Uterus (tissue), 4 donors: Measurements from ENCODE around the gene EAF1. TPM values are rescaled to one million over a fixed set of nuclear protein-coding genes. Genes with fewer than 3 reads are reported as not detected.
"Not testable (repeated sequence)": the region's sequence is repeated elsewhere in the genome, so short reads cannot be mapped to it uniquely, and the experiment has no call there.

Experiments used
- DNase-seq, 2 donors: peaks; one replicate each; pipeline ENCODE4 v3.0.0-alpha.2; 2019 to 2020
- H3K27ac ChIP-seq, 2 donors: fragments of 200-600 bp; sonication (generic); 1 replicate in 1 of 2; 2 replicates in 1 of 2; pipeline ENCODE4 v1.5.1; 2016 to 2018
- H3K27me3 ChIP-seq, 2 donors: fragments of 200-600 bp; sonication (generic); one replicate each; pipeline ENCODE4 v1.5.1; 2018 to 2019; ENCODE audit warnings: control low read depth in 1 of 2
- H3K36me3 ChIP-seq, 2 donors: fragments of 200-600 bp; sonication (generic); one replicate each; pipeline ENCODE4 v1.5.1; 2019; ENCODE audit warnings: control low read depth in 1 of 2
- H3K4me1 ChIP-seq, 2 donors: fragments of 200-600 bp; sonication (generic); one replicate each; pipeline ENCODE4 v1.5.1; 2018 to 2019; ENCODE audit warnings: control low read depth in 1 of 2
- H3K4me3 ChIP-seq, 2 donors: fragments of 200-600 bp; sonication (generic); 1 replicate in 1 of 2; 2 replicates in 1 of 2; pipeline ENCODE4 v1.5.1; 2018 to 2019; ENCODE audit warnings: mild to moderate bottlenecking in 1 of 2
- H3K9me3 ChIP-seq, 2 donors: fragments of 200-600 bp; sonication (generic); one replicate each; pipeline ENCODE4 v1.5.1; 2019; ENCODE audit warnings: control low read depth in 1 of 2
- POLR2A ChIP-seq, 2 donors: fragments of 450-650 bp; IDR thresholded peaks; one replicate each; pipeline ENCODE4 v1.6.1; 2016; ENCODE audit warnings: antibody characterized with exemption in 2 of 2, mild to moderate bottlenecking in 1 of 2, moderate library complexity in 1 of 2
- intact Hi-C: fragments of 100-400 bp; cut with DNase I; formaldehyde crosslinking; loops from one replicate; pipeline ENCODE4 v1.15.1; 2023; ENCODE audit warnings: low total_unique reads
- total RNA-seq, 4 donors: library from RNA; depleted of rRNA in 3 of 4; stranded (reverse); fragments of >200 nt in 3 of 4; gene quantifications; one replicate each; pipeline versions ENCODE4 v1.1.0 to v1.2.4, GENCODE V29; 2014 to 2023
- TF ChIP-seq, protein P1 (sequence below), 4 experiments: fragments of 200-600 bp in 2 of 4; fragments of 450-650 bp in 2 of 4; sonication (generic) in 2 of 4; IDR thresholded peaks; one replicate each; pipeline ENCODE4 v1.5.1; 2016 to 2019; ENCODE audit warnings: antibody characterized with exemption in 4 of 4, mild to moderate bottlenecking in 2 of 4, moderate library complexity in 1 of 4
- donor health status: DM: yes; HTN: yes; CAD: no.

EAF1 gene
- total RNA-seq, 4 donors from 2014 or later = 2.3 to 18.3 (median 15.6) TPM

- intact Hi-C loops = loop anchor here (5.0 to 10.0 kb wide), 2 partner anchors 47 to 180 kb away; partner anchors contain the start of gene CAPN7
- Histone ChIP-seq H3K9me3 (peaks cover 0 to 12% of the 10 kb centered on the region in 2 donors), H3K4me1 (no peaks in the 10 kb centered on the region), H3K36me3 (no peaks in the 10 kb centered on the region), H3K27ac (no peak overlapping the region), H3K4me3 (no peak overlapping the region), H3K27me3 (no peaks in the 10 kb centered on the region)
- no peak for DNase-seq
- TF ChIP-seq POLR2A (IDR thresholded peaks at IDR 0.05) = no peak
- TF ChIP-seq, protein P1, sequence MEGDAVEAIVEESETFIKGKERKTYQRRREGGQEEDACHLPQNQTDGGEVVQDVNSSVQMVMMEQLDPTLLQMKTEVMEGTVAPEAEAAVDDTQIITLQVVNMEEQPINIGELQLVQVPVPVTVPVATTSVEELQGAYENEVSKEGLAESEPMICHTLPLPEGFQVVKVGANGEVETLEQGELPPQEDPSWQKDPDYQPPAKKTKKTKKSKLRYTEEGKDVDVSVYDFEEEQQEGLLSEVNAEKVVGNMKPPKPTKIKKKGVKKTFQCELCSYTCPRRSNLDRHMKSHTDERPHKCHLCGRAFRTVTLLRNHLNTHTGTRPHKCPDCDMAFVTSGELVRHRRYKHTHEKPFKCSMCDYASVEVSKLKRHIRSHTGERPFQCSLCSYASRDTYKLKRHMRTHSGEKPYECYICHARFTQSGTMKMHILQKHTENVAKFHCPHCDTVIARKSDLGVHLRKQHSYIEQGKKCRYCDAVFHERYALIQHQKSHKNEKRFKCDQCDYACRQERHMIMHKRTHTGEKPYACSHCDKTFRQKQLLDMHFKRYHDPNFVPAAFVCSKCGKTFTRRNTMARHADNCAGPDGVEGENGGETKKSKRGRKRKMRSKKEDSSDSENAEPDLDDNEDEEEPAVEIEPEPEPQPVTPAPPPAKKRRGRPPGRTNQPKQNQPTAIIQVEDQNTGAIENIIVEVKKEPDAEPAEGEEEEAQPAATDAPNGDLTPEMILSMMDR (IDR thresholded peaks at IDR 0.05) = no peak
Measured at GRCh38 chr3:15384510-15385237, 42.7 kb upstream of the EAF1 start.

DNA sequence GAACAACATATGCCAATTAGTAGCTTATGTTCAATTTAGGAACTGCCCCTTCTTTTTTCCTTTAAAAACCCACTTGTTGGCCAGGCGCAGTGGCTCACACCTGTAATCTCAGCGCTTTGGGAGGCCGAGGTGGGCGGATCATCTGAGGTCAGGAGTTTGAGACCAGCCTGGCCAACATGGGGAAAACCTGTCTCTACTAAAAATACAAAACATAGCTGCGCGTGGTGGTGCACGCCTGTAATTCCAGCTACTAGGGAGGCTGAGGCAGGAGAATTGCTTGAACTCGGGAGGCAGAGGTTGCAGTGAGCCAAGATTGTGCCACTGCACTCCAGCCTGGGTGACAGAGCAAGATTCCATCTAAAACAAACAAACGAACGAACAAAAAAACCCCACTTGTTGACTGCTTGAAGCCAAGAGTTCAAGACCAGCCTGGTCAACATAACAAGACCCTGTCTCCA lies 42.1 kb upstream of the EAF1 start:
- peaks cover 0 to 12% of the 10 kb centered on the region in 2 donors for H3K9me3 ChIP-seq
- intact Hi-C loops = loop anchor here (10.0 kb wide), 1 partner anchor 180 kb away; the partner anchor contains the start of gene CAPN7
- DNase-seq, H3K36me3 ChIP-seq, H3K4me3 ChIP-seq, H3K27ac ChIP-seq, H3K4me1 ChIP-seq, H3K27me3 ChIP-seq: not testable (repeated sequence)

- Histone ChIP-seq H3K4me1 (no peaks in the 10 kb centered on the region), H3K9me3 (peaks cover 0 to 12% of the 10 kb centered on the region in 2 donors), H3K4me3 (no peak overlapping the region), H3K27me3 (no peaks in the 10 kb centered on the region), H3K36me3 (no peaks in the 10 kb centered on the region), H3K27ac (no peak overlapping the region)
- no peak for DNase-seq
- TF ChIP-seq POLR2A (IDR thresholded peaks at IDR 0.05) = no peak
- TF ChIP-seq, protein P1 (IDR thresholded peaks at IDR 0.05) = no peak
- intact Hi-C loops = loop anchor here (10.0 kb wide), 1 partner anchor 181 kb away; the partner anchor contains the start of gene CAPN7
Measured at GRCh38 chr3:15385901-15386653, 41.3 kb upstream of the EAF1 start.

DNA sequence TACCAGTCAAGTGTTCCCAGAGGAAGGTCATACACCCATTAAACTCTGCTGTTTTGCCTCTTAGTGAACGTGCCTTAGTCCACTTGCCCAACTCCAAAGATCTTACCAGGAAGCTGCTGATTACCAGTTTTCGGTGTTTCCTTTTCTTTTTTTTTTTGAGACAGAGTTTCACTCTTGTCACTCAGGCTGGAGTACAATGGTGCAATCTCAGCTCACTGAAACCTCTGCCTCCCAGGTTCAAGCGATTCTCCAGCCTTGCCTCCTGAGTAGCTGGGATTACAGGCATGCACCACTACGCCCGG lies 40.8 kb upstream of the EAF1 start:
- intact Hi-C loops = loop anchor here (10.0 kb wide), 1 partner anchor 182 kb away; the partner anchor contains the start of gene CAPN7
- peaks cover 0 to 12% of the 10 kb centered on the region in 2 donors for H3K9me3 ChIP-seq
- not testable (repeated sequence) for H3K4me3 ChIP-seq, H3K27me3 ChIP-seq, DNase-seq, H3K4me1 ChIP-seq, H3K36me3 ChIP-seq
- H3K27ac ChIP-seq = peak overlapping the region in 1 of 2 donors; percentile 41

DNA sequence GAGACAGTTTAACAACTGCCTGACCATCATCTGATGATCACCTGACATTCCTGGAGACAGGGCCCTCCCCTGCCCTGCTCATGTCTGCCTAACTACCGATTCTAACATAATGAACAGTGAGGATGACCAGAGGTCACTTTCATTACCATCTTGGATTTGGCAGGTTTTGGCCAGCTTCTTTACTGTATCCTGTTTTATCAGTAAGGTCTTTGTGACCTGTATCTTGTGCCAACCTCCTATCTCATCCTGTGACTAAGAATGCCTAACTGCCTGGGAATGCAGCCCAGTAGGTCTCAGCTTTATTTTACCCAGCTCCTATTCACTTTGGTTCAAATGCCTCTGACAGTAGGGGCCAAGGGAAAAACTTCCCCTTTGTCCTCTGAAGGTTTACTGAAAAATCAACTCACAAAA lies 40.2 kb upstream of the EAF1 start:
- DNase-seq = no peak
- H3K27ac ChIP-seq = peak overlapping the region; percentile 30 to 41
- no peaks in the 10 kb centered on the region for H3K36me3 ChIP-seq
- TF ChIP-seq, protein P1 (IDR thresholded peaks at IDR 0.05) = no peak
- TF ChIP-seq POLR2A (IDR thresholded peaks at IDR 0.05) = no peak
- peaks cover 0 to 12% of the 10 kb centered on the region in 2 donors for H3K9me3 ChIP-seq
- intact Hi-C loops = loop anchor here (10.0 kb wide), 1 partner anchor 182 kb away; the partner anchor contains the start of gene CAPN7
- H3K4me1 ChIP-seq = no peaks in the 10 kb centered on the region
- H3K27me3 ChIP-seq = no peaks in the 10 kb centered on the region
- H3K4me3 ChIP-seq = no peak overlapping the region

DNA sequence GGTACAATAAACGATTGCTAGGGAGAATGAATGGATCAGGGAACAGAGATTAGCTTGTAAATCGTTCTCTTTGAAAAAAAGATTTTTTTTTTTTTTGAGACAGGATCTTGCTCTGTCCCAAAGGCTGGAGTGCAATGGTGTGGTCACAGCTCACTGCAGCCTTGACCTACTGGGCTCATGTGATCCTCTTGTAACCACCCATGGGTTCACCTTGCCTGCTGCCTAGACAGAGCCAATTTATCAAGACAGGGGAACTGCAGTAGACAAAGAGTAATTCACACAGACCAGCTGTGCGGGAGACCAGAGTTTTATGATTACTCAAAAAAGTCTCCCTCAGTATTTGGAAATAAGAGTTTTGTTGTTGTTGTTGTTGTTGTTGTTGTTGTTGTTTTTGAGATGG lies 39.7 kb upstream of the EAF1 start:
- intact Hi-C loops = loop anchor here (10.0 kb wide), 1 partner anchor 183 kb away; the partner anchor contains the start of gene CAPN7
- no peak for TF ChIP-seq POLR2A (IDR thresholded peaks at IDR 0.05)
- TF ChIP-seq, protein P1 (IDR thresholded peaks at IDR 0.05) = no peak
- Histone ChIP-seq H3K4me3 (no peak overlapping the region), H3K4me1 (no peaks in the 10 kb centered on the region), H3K36me3 (no peaks in the 10 kb centered on the region), H3K9me3 (peaks cover 0 to 12% of the 10 kb centered on the region in 2 donors), H3K27ac (peak overlapping the region in 1 of 2 donors; percentile 41), H3K27me3 (no peaks in the 10 kb centered on the region)
- no peak for DNase-seq

- Histone ChIP-seq H3K27ac (peak overlapping the region in 1 of 2 donors; percentile 41), H3K9me3 (peaks cover 0 to 12% of the 10 kb centered on the region in 2 donors)
- not testable (repeated sequence) for H3K36me3 ChIP-seq, DNase-seq, H3K4me3 ChIP-seq, H3K27me3 ChIP-seq, H3K4me1 ChIP-seq
- intact Hi-C loops = loop anchor here (10.0 kb wide), 1 partner anchor 184 kb away; the partner anchor contains the start of gene CAPN7
Measured at GRCh38 chr3:15388335-15388734, 39.1 kb upstream of the EAF1 start.
